GM23338 (cell line): ENCODE measurements around the gene VAPA.

Source experiments
- CREB1 ChIP-seq: fragments of 250-450 bp; sonication (Bioruptor Pico); IDR thresholded peaks from 2 replicates; pipeline ENCODE4 v1.5.0; 2020; ENCODE audit warnings: low read depth, mild to moderate bottlenecking, moderate library complexity
- POLR2AphosphoS5 ChIP-seq: IDR thresholded peaks from 2 replicates; pipeline ENCODE4 v1.6.1; 2016; ENCODE audit warnings: antibody characterized with exemption, low read depth
- REST ChIP-seq: IDR thresholded peaks from one replicate; pipeline ENCODE4 v1.6.1; 2018; ENCODE audit warnings: antibody characterized with exemption; ENCODE audit not compliant: unreplicated experiment
- TF ChIP-seq, protein P1 (sequence below), 2 experiments: fragments of 200-600 bp in 1 of 2; sonication (generic) in 1 of 2; conservative IDR thresholded peaks; 2 replicates each; pipeline versions ENCODE4 v1.5.1 to v1.6.1; 2016 to 2017; ENCODE audit warnings: antibody characterized with exemption in 2 of 2, low read depth in 2 of 2, mild to moderate bottlenecking in 2 of 2, moderate library complexity in 1 of 2

DNA sequence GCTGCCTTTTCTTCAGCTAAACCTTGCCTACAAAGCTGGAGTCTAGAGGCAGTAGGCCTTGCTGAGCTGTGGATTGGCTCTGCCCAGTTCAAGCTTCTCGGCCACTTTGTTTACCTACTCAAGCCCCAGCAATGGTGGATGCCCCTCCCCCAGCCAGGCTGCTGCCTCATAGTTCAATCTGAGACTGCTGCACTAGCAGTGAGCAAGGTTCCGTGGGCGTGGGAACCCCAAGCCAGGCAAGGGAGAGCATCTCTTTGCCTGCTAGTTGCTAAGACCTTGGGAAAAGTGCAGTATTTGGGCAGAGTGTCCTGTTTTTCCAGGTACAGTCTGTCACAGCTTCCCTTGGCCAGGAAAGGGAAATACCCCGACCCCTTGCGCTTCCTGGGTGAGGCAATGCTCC is 68.9 kb downstream of the VAPA start:
- TF ChIP-seq, protein P1, sequence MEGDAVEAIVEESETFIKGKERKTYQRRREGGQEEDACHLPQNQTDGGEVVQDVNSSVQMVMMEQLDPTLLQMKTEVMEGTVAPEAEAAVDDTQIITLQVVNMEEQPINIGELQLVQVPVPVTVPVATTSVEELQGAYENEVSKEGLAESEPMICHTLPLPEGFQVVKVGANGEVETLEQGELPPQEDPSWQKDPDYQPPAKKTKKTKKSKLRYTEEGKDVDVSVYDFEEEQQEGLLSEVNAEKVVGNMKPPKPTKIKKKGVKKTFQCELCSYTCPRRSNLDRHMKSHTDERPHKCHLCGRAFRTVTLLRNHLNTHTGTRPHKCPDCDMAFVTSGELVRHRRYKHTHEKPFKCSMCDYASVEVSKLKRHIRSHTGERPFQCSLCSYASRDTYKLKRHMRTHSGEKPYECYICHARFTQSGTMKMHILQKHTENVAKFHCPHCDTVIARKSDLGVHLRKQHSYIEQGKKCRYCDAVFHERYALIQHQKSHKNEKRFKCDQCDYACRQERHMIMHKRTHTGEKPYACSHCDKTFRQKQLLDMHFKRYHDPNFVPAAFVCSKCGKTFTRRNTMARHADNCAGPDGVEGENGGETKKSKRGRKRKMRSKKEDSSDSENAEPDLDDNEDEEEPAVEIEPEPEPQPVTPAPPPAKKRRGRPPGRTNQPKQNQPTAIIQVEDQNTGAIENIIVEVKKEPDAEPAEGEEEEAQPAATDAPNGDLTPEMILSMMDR (conservative IDR thresholded peaks at IDR 0.05; ENCODE audit: low read depth in 2 of 2) = no peak
- TF ChIP-seq POLR2AphosphoS5 (no peak), REST (no peak), CREB1 (CRISPR knock-in tag) (no peak)
